GM18519 (cell line): ENCODE data around the gene ARHGEF25.

Experiments used
- ATAC-seq: cut with Tn5 transposase; IDR thresholded peaks from one replicate; pipeline ENCODE4 v1.9.1; 2021; ENCODE audit warnings: mild to moderate bottlenecking, moderate library complexity; ENCODE audit not compliant: unreplicated experiment, low FRiP score

Gene ARHGEF25

GRCh38 chr12:57620936-57621496 is 9.8 kb downstream of the ARHGEF25 start:
- no peak for ATAC-seq

GRCh38 chr12:57621497-57622292 is 10.5 kb downstream of the ARHGEF25 start:
- no peak for ATAC-seq

- ATAC-seq, result no peak
These were observed 11.3 kb downstream of the ARHGEF25 start for GRCh38 chr12:57622293-57623245.

GRCh38 chr12:57623385-57623784 is 12.2 kb downstream of the ARHGEF25 start:
- no peak for ATAC-seq

- ATAC-seq, result no peak
These were observed 12.7 kb downstream of the ARHGEF25 start for GRCh38 chr12:57623811-57624390.

- ATAC-seq, result no peak
These were observed 13.4 kb downstream of the ARHGEF25 start for GRCh38 chr12:57624441-57625220.

- no peak for ATAC-seq
These were observed 14.2 kb downstream of the ARHGEF25 start for GRCh38 chr12:57625261-57626032.

GRCh38 chr12:57626111-57626920 is 15.1 kb downstream of the ARHGEF25 start:
- ATAC-seq, result no peak

- no peak for ATAC-seq
These were observed 15.7 kb downstream of the ARHGEF25 start for GRCh38 chr12:57626921-57627445.

GRCh38 chr12:57627501-57628279 is 16.5 kb downstream of the ARHGEF25 start:
- ATAC-seq, result no peak

GRCh38 chr12:57628280-57629191 is 17.3 kb downstream of the ARHGEF25 start:
- ATAC-seq, result no peak

- ATAC-seq, result no peak
These were observed 18.7 kb downstream of the ARHGEF25 start for GRCh38 chr12:57629897-57630471.

GRCh38 chr12:57630891-57631433 is 19.7 kb downstream of the ARHGEF25 start:
- no peak for ATAC-seq

GRCh38 chr12:57631566-57632072 is 20.4 kb downstream of the ARHGEF25 start:
- no peak for ATAC-seq
